Measurements from ENCODE around the gene PHF12.
A peak's percentile ranks its signal among the peaks of the same experiment; 100 is the strongest.

The PHF12 gene

GRCh38 chr17:28892024-28892423, 59.3 kb downstream of the PHF12 start:
- Mint-ChIP-seq H3K27me3 (ENCODE audit: low read depth) (no peaks in the 10 kb centered on the region), H3K27ac (peak overlapping the region; percentile 86), H3K4me1 (ENCODE audit: low read depth) (peaks cover 51% of the 10 kb centered on the region), H3K36me3 (ENCODE audit: low read depth) (peaks cover 39% of the 10 kb centered on the region), H3K4me3 (peak overlapping the region; percentile 63), H3K9me3 (no peaks in the 10 kb centered on the region)
- no peak for DNase-seq (ENCODE audit: low spot score)

GRCh38 chr17:28891201-28891600, 60.1 kb downstream of the PHF12 start:
- no peaks in the 10 kb centered on the region for H3K9me3 Mint-ChIP-seq
- H3K27me3 Mint-ChIP-seq (ENCODE audit: low read depth) = no peaks in the 10 kb centered on the region
- H3K27ac Mint-ChIP-seq = peak overlapping the region; percentile 86
- H3K4me1 Mint-ChIP-seq (ENCODE audit: low read depth) = peaks cover 51% of the 10 kb centered on the region
- peaks cover 39% of the 10 kb centered on the region for H3K36me3 Mint-ChIP-seq (ENCODE audit: low read depth)
- no peak for DNase-seq (ENCODE audit: low spot score)
- peak overlapping the region; percentile 63 for H3K4me3 Mint-ChIP-seq

- Mint-ChIP-seq H3K27me3 (ENCODE audit: low read depth) (no peaks in the 10 kb centered on the region), H3K27ac (peak overlapping the region; percentile 74), H3K4me1 (ENCODE audit: low read depth) (peaks cover 42% of the 10 kb centered on the region)
Observed at GRCh38 chr17:28889996-28890395, 61.3 kb downstream of the PHF12 start.

GRCh38 chr17:28888832-28889231, 62.5 kb downstream of the PHF12 start:
- H3K36me3 Mint-ChIP-seq (ENCODE audit: low read depth) = peaks cover 53% of the 10 kb centered on the region
- peaks cover 42% of the 10 kb centered on the region for H3K4me1 Mint-ChIP-seq (ENCODE audit: low read depth)
- no peak overlapping the region for H3K4me3 Mint-ChIP-seq
- no peak for DNase-seq (ENCODE audit: low spot score)
- no peak overlapping the region for H3K27ac Mint-ChIP-seq
- H3K27me3 Mint-ChIP-seq (ENCODE audit: low read depth) = no peaks in the 10 kb centered on the region
- no peaks in the 10 kb centered on the region for H3K9me3 Mint-ChIP-seq

More at GRCh38 chr17:28889996-28890395, 61.3 kb downstream of the PHF12 start:
- DNase-seq (ENCODE audit: low spot score) = no peak
- Mint-ChIP-seq H3K4me3 (peak overlapping the region; percentile 51), H3K36me3 (ENCODE audit: low read depth) (peaks cover 44% of the 10 kb centered on the region), H3K9me3 (no peaks in the 10 kb centered on the region)

GRCh38 chr17:28887871-28888471, 63.3 kb downstream of the PHF12 start:
- H3K36me3 Mint-ChIP-seq (ENCODE audit: low read depth) = peaks cover 49% of the 10 kb centered on the region

GRCh38 chr17:28885951-28886350, 65.4 kb downstream of the PHF12 start:
- Mint-ChIP-seq H3K4me1 (ENCODE audit: low read depth) (peaks cover 16% of the 10 kb centered on the region), H3K4me3 (no peak overlapping the region), H3K27ac (no peak overlapping the region), H3K27me3 (ENCODE audit: low read depth) (no peaks in the 10 kb centered on the region), H3K9me3 (no peaks in the 10 kb centered on the region), H3K36me3 (ENCODE audit: low read depth) (peaks cover 46% of the 10 kb centered on the region)
- no peak for DNase-seq (ENCODE audit: low spot score)

More at GRCh38 chr17:28887871-28888471, 63.3 kb downstream of the PHF12 start:
- no peak overlapping the region for H3K4me3 Mint-ChIP-seq
- no peaks in the 10 kb centered on the region for H3K9me3 Mint-ChIP-seq
- H3K4me1 Mint-ChIP-seq (ENCODE audit: low read depth) = peaks cover 33% of the 10 kb centered on the region
- DNase-seq (ENCODE audit: low spot score) = no peak
- no peaks in the 10 kb centered on the region for H3K27me3 Mint-ChIP-seq (ENCODE audit: low read depth)
- no peak overlapping the region for H3K27ac Mint-ChIP-seq

GRCh38 chr17:28885363-28885762, 66.0 kb downstream of the PHF12 start:
- Mint-ChIP-seq H3K27ac (no peak overlapping the region), H3K27me3 (ENCODE audit: low read depth) (no peaks in the 10 kb centered on the region), H3K4me3 (no peak overlapping the region), H3K4me1 (ENCODE audit: low read depth) (peaks cover 11% of the 10 kb centered on the region), H3K9me3 (no peaks in the 10 kb centered on the region), H3K36me3 (ENCODE audit: low read depth) (peaks cover 49% of the 10 kb centered on the region)
- DNase-seq (ENCODE audit: low spot score) = no peak

GRCh38 chr17:28883967-28884702, 67.2 kb downstream of the PHF12 start:
- H3K27ac Mint-ChIP-seq = no peak overlapping the region
- no peaks in the 10 kb centered on the region for H3K27me3 Mint-ChIP-seq (ENCODE audit: low read depth)
- peaks cover 53% of the 10 kb centered on the region for H3K36me3 Mint-ChIP-seq (ENCODE audit: low read depth)
- no peak for DNase-seq (ENCODE audit: low spot score)
- H3K9me3 Mint-ChIP-seq = no peaks in the 10 kb centered on the region
- no peak overlapping the region for H3K4me3 Mint-ChIP-seq
- H3K4me1 Mint-ChIP-seq (ENCODE audit: low read depth) = peaks cover 6% of the 10 kb centered on the region

GRCh38 chr17:28882154-28882895, 69.0 kb downstream of the PHF12 start:
- Mint-ChIP-seq H3K4me3 (no peak overlapping the region), H3K36me3 (ENCODE audit: low read depth) (peaks cover 62% of the 10 kb centered on the region), H3K27ac (no peak overlapping the region), H3K27me3 (ENCODE audit: low read depth) (no peaks in the 10 kb centered on the region), H3K9me3 (no peaks in the 10 kb centered on the region), H3K4me1 (ENCODE audit: low read depth) (peaks cover 4% of the 10 kb centered on the region)
- DNase-seq (ENCODE audit: low spot score) = no peak

- H3K4me1 Mint-ChIP-seq (ENCODE audit: low read depth) = peaks cover 4% of the 10 kb centered on the region
- H3K9me3 Mint-ChIP-seq = no peaks in the 10 kb centered on the region
- DNase-seq (ENCODE audit: low spot score) = no peak
- H3K4me3 Mint-ChIP-seq = no peak overlapping the region
- no peak overlapping the region for H3K27ac Mint-ChIP-seq
- peaks cover 61% of the 10 kb centered on the region for H3K36me3 Mint-ChIP-seq (ENCODE audit: low read depth)
- H3K27me3 Mint-ChIP-seq (ENCODE audit: low read depth) = no peaks in the 10 kb centered on the region
Observed at GRCh38 chr17:28881533-28882056, 69.7 kb downstream of the PHF12 start.

GRCh38 chr17:28880572-28880945, 70.8 kb downstream of the PHF12 start:
- Mint-ChIP-seq H3K4me1 (ENCODE audit: low read depth) (peaks cover 9% of the 10 kb centered on the region), H3K9me3 (no peaks in the 10 kb centered on the region), H3K27ac (no peak overlapping the region), H3K4me3 (no peak overlapping the region), H3K27me3 (ENCODE audit: low read depth) (no peaks in the 10 kb centered on the region), H3K36me3 (ENCODE audit: low read depth) (peaks cover 58% of the 10 kb centered on the region)
- DNase-seq (ENCODE audit: low spot score) = no peak

- Mint-ChIP-seq H3K4me1 (ENCODE audit: low read depth) (peaks cover 9% of the 10 kb centered on the region), H3K27ac (no peak overlapping the region), H3K36me3 (ENCODE audit: low read depth) (peaks cover 53% of the 10 kb centered on the region), H3K9me3 (no peaks in the 10 kb centered on the region), H3K27me3 (ENCODE audit: low read depth) (no peaks in the 10 kb centered on the region), H3K4me3 (no peak overlapping the region)
- no peak for DNase-seq (ENCODE audit: low spot score)
Observed at GRCh38 chr17:28879886-28880571, 71.3 kb downstream of the PHF12 start.

- no peak overlapping the region for H3K27ac Mint-ChIP-seq
- no peaks in the 10 kb centered on the region for H3K9me3 Mint-ChIP-seq
- no peak for DNase-seq (ENCODE audit: low spot score)
- H3K27me3 Mint-ChIP-seq (ENCODE audit: low read depth) = no peaks in the 10 kb centered on the region
- no peak overlapping the region for H3K4me3 Mint-ChIP-seq
- peaks cover 44% of the 10 kb centered on the region for H3K36me3 Mint-ChIP-seq (ENCODE audit: low read depth)
- H3K4me1 Mint-ChIP-seq (ENCODE audit: low read depth) = peaks cover 5% of the 10 kb centered on the region
Observed at GRCh38 chr17:28878981-28879380, 72.3 kb downstream of the PHF12 start.

Data from T-helper 2 cell treated with Interferon-gamma antibody and Interleukin-4, amounts not matched to agents 5 μg/mL and 100 μg/mL, for 36 hours (primary cell).